Liver (tissue), 3 donors: ENCODE data around the gene HRH3.

Source experiments
- ATF3 ChIP-seq: IDR thresholded peaks from 2 replicates; pipeline ENCODE4 v1.6.1; 2016; ENCODE audit warnings: antibody characterized with exemption
- CTCF ChIP-seq: fragments of 150-350 bp; IDR thresholded peaks from 2 replicates; pipeline ENCODE4 v1.5.1; 2017; ENCODE audit warnings: improper control_type of control experiment, low read depth, low read length; ENCODE audit not compliant: missing input control
- EGR1 ChIP-seq, 2 donors: IDR thresholded peaks; 2 replicates each; pipeline ENCODE4 v1.6.1; 2016 to 2018; ENCODE audit warnings: antibody characterized with exemption in 2 of 2, low read depth in 2 of 2
- HNF4G ChIP-seq: IDR thresholded peaks from 2 replicates; pipeline ENCODE4 v1.6.1; 2016; ENCODE audit warnings: antibody characterized with exemption
- JUND ChIP-seq, 2 donors: IDR thresholded peaks; 2 replicates each; pipeline ENCODE4 v1.6.1; 2016; ENCODE audit warnings: antibody characterized with exemption in 2 of 2
- MAX ChIP-seq: IDR thresholded peaks from 2 replicates; pipeline ENCODE4 v1.6.1; 2016; ENCODE audit warnings: antibody characterized with exemption
- NR2F2 ChIP-seq: IDR thresholded peaks from 2 replicates; pipeline ENCODE4 v1.6.1; 2016; ENCODE audit warnings: antibody characterized with exemption
- RAD21 ChIP-seq, 2 donors: IDR thresholded peaks; 2 replicates each; pipeline ENCODE4 v1.6.1; 2016; ENCODE audit warnings: antibody characterized with exemption in 2 of 2, mild to moderate bottlenecking in 2 of 2
- REST ChIP-seq: IDR thresholded peaks from 2 replicates; pipeline ENCODE4 v1.6.1; 2016; ENCODE audit warnings: antibody characterized with exemption, mild to moderate bottlenecking
- RXRA ChIP-seq, 2 donors: IDR thresholded peaks; 2 replicates each; pipeline ENCODE4 v1.6.1; 2017 to 2018; ENCODE audit warnings: antibody characterized with exemption in 2 of 2, mild to moderate bottlenecking in 1 of 2
- SP1 ChIP-seq: IDR thresholded peaks from 2 replicates; pipeline ENCODE4 v1.6.1; 2018; ENCODE audit warnings: antibody characterized with exemption, mild to moderate bottlenecking
- TAF1 ChIP-seq: conservative IDR thresholded peaks from 2 replicates; pipeline ENCODE4 v1.6.1; 2016; ENCODE audit warnings: antibody characterized with exemption, mild to moderate bottlenecking
- YY1 ChIP-seq: IDR thresholded peaks from 2 replicates; pipeline ENCODE4 v1.6.1; 2016; ENCODE audit warnings: antibody characterized with exemption, mild to moderate bottlenecking
- ZBTB33 ChIP-seq: IDR thresholded peaks from 2 replicates; pipeline ENCODE4 v1.6.1; 2016; ENCODE audit warnings: antibody characterized with exemption
- donor health status: healthy.
- donor health status: healthy.

GRCh38 chr20:62214067-62214466 is 6.0 kb downstream of the HRH3 start:
- no peak for TF ChIP-seq YY1
- TF ChIP-seq CTCF, result no peak
- no peak for TF ChIP-seq TAF1
- TF ChIP-seq ATF3, result no peak
- no peak for TF ChIP-seq JUND (IDR thresholded peaks at IDR 0.05)
- no peak for TF ChIP-seq RXRA (IDR thresholded peaks at IDR 0.05)
- no peak for TF ChIP-seq MAX
- no peak for TF ChIP-seq RAD21 (IDR thresholded peaks at IDR 0.05)
- TF ChIP-seq SP1, result no peak
- TF ChIP-seq REST, result no peak
- no peak for TF ChIP-seq EGR1 (IDR thresholded peaks at IDR 0.05; ENCODE audit: low read depth in 2 of 2)
- no peak for TF ChIP-seq ZBTB33
- no peak for TF ChIP-seq HNF4G
- no peak for TF ChIP-seq NR2F2
